ENCODE results near the gene RASSF7.

DNA sequence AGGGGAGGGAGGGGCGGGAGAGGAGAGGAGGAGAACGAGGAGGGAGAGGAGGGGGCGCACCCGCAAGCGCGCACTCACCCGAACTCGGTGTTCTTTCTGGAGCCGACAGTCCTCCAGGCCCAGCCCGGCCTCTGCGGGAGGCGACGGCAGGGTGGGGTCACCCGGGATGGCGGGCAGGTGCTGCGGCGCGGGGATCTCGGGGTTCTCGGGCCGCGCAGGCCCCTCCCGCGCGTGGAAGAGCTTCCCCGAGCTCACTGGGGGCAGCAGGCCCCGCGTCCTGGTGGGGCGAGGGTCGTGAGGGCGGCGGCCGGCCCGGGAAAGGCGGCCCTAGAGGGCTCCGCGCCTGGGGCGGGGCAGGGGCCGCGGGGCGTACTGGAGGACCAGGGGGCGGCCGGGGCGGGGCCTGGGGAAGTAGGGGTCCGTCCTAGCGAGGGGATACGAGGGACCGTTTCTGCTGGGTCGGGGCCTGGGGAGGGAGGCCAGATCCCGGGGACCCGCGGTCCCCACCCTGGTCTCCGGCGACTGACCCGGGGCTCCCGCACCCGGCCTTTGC lies 5.5 kb upstream of the RASSF7 start:
- TF ChIP-seq, protein P1, sequence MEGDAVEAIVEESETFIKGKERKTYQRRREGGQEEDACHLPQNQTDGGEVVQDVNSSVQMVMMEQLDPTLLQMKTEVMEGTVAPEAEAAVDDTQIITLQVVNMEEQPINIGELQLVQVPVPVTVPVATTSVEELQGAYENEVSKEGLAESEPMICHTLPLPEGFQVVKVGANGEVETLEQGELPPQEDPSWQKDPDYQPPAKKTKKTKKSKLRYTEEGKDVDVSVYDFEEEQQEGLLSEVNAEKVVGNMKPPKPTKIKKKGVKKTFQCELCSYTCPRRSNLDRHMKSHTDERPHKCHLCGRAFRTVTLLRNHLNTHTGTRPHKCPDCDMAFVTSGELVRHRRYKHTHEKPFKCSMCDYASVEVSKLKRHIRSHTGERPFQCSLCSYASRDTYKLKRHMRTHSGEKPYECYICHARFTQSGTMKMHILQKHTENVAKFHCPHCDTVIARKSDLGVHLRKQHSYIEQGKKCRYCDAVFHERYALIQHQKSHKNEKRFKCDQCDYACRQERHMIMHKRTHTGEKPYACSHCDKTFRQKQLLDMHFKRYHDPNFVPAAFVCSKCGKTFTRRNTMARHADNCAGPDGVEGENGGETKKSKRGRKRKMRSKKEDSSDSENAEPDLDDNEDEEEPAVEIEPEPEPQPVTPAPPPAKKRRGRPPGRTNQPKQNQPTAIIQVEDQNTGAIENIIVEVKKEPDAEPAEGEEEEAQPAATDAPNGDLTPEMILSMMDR (IDR thresholded peaks at IDR 0.05 in 4 of 5, conservative IDR thresholded peaks at IDR 0.05 in 1 of 5), result no peak
- no peak for TF ChIP-seq POLR2A (IDR thresholded peaks at IDR 0.05)
